ENCODE data around the gene NTN3.

DNA sequence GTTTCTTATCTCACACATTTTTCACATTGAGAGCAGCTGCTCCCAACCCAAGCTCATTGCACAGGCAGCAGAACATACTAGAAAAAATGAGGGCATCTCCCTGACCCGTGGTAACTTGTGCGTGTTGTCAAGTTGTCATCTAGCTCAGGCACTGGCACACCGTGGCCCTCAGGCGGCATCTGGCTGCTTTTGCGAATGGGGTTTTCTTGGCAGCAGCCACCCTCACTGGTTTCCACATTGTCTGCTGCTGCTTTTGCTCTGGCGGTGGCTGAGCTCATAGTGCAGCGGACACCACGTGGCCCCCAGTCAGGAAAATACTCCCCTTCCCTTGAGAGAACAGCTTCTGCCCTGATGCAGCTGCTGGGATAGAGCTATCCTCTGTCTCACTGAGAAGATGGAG, 20.6 kb upstream of the NTN3 start:
- TF ChIP-seq, protein P1, sequence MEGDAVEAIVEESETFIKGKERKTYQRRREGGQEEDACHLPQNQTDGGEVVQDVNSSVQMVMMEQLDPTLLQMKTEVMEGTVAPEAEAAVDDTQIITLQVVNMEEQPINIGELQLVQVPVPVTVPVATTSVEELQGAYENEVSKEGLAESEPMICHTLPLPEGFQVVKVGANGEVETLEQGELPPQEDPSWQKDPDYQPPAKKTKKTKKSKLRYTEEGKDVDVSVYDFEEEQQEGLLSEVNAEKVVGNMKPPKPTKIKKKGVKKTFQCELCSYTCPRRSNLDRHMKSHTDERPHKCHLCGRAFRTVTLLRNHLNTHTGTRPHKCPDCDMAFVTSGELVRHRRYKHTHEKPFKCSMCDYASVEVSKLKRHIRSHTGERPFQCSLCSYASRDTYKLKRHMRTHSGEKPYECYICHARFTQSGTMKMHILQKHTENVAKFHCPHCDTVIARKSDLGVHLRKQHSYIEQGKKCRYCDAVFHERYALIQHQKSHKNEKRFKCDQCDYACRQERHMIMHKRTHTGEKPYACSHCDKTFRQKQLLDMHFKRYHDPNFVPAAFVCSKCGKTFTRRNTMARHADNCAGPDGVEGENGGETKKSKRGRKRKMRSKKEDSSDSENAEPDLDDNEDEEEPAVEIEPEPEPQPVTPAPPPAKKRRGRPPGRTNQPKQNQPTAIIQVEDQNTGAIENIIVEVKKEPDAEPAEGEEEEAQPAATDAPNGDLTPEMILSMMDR (IDR thresholded peaks at IDR 0.05) = no peak
- no peak for TF ChIP-seq POLR2A (IDR thresholded peaks at IDR 0.05)
